PFSK-1 (cell line): ENCODE measurements around the gene KCNQ1.

Experiments used
- FOXP2 ChIP-seq: optimal IDR thresholded peaks from 2 replicates; pipeline ENCODE3; 2011; ENCODE audit warnings: borderline replicate concordance, control low read depth, inconsistent platforms; ENCODE audit not compliant: insufficient read depth; ENCODE audit errors: extremely low read length, extremely low read depth
- POLR2AphosphoS5 ChIP-seq: IDR thresholded peaks from 2 replicates; pipeline ENCODE4 v1.6.1; 2012; ENCODE audit warnings: low read depth, mild to moderate bottlenecking, control low read depth, low read length, moderate library complexity
- REST ChIP-seq, 2 experiments: IDR thresholded peaks; 2 replicates each; pipeline versions ENCODE4 v1.6.1 to v1.8.0; 2011 to 2012; ENCODE audit warnings: low read depth in 2 of 2, low read length in 2 of 2, control low read depth in 1 of 2, inconsistent platforms in 1 of 2, mild to moderate bottlenecking in 1 of 2, moderate library complexity in 1 of 2; ENCODE audit not compliant: insufficient read depth in 1 of 2
- SIN3A ChIP-seq: IDR thresholded peaks from 2 replicates; pipeline ENCODE4 v1.6.1; 2012; ENCODE audit warnings: mild to moderate bottlenecking, low read length, moderate library complexity, borderline replicate concordance; ENCODE audit not compliant: insufficient read depth
- TAF1 ChIP-seq: IDR thresholded peaks from 2 replicates; pipeline ENCODE4 v1.6.1; 2012; ENCODE audit warnings: low read length, control low read depth, borderline replicate concordance; ENCODE audit not compliant: insufficient read depth

The KCNQ1 gene

GRCh38 chr11:2774173-2775082 is 329.6 kb downstream of the KCNQ1 start:
- TF ChIP-seq TAF1 (no peak), REST (IDR thresholded peaks at IDR 0.05; ENCODE audit: insufficient read depth in 1 of 2, low read depth in 2 of 2, low read length in 2 of 2) (no peak), POLR2AphosphoS5 (no peak), SIN3A (no peak), FOXP2 (no peak)

GRCh38 chr11:2775083-2775625 is 330.3 kb downstream of the KCNQ1 start:
- no peak for TF ChIP-seq POLR2AphosphoS5

- no peak for TF ChIP-seq TAF1
These were observed 331.0 kb downstream of the KCNQ1 start for GRCh38 chr11:2775626-2776350.

GRCh38 chr11:2776351-2777061 is 331.7 kb downstream of the KCNQ1 start:
- no peak for TF ChIP-seq FOXP2
- TF ChIP-seq TAF1, result no peak
- no peak for TF ChIP-seq POLR2AphosphoS5
- no peak for TF ChIP-seq REST (IDR thresholded peaks at IDR 0.05; ENCODE audit: insufficient read depth in 1 of 2, low read depth in 2 of 2, low read length in 2 of 2)
- no peak for TF ChIP-seq SIN3A

GRCh38 chr11:2777386-2777785 is 332.6 kb downstream of the KCNQ1 start:
- TF ChIP-seq SIN3A (no peak), FOXP2 (no peak), POLR2AphosphoS5 (no peak), REST (IDR thresholded peaks at IDR 0.05; ENCODE audit: insufficient read depth in 1 of 2, low read depth in 2 of 2, low read length in 2 of 2) (no peak), TAF1 (no peak)
